GM12872 (cell line): ENCODE measurements around the gene MRPL21.

ENCODE experiments used
- CTCF ChIP-seq: IDR thresholded peaks from 3 replicates; pipeline ENCODE4 v1.5.1; 2011; ENCODE audit warnings: low read depth, mild to moderate bottlenecking, low read length, moderate library complexity; ENCODE audit not compliant: insufficient read depth

The MRPL21 gene

GRCh38 chr11:68938088-68938487 is 34.5 kb upstream of the MRPL21 start:
- no peak for TF ChIP-seq CTCF

GRCh38 chr11:68936676-68937620 is 33.3 kb upstream of the MRPL21 start:
- TF ChIP-seq CTCF = no peak

GRCh38 chr11:68936358-68936636 is 32.7 kb upstream of the MRPL21 start:
- TF ChIP-seq CTCF = no peak

- no peak for TF ChIP-seq CTCF
Measured at GRCh38 chr11:68935516-68936357, 32.1 kb upstream of the MRPL21 start.

- TF ChIP-seq CTCF = no peak
Measured at GRCh38 chr11:68935066-68935465, 31.4 kb upstream of the MRPL21 start.

GRCh38 chr11:68934666-68935065 is 31.0 kb upstream of the MRPL21 start:
- no peak for TF ChIP-seq CTCF

GRCh38 chr11:68934321-68934645 is 30.7 kb upstream of the MRPL21 start:
- no peak for TF ChIP-seq CTCF
